HepG2 (cell line): ENCODE data around the gene NPW. TPM values are rescaled to one million over a fixed set of nuclear protein-coding genes. Genes with fewer than 3 reads are reported as not detected.

ENCODE experiments used
- ASH2L ChIP-seq: fragments of 300-600, 200-600 bp; sonication (generic); IDR thresholded peaks from 2 replicates; pipeline ENCODE4 v1.7.0; 2017; ENCODE audit warnings: low read depth, mild to moderate bottlenecking, moderate library complexity, mixed read lengths, low read length; ENCODE audit not compliant: insufficient read length
- CENPBD1 ChIP-seq: sonication (generic); formaldehyde crosslinking; IDR thresholded peaks from 2 replicates; pipeline ENCODE4 v1.8.0; 2022; ENCODE audit warnings: missing genetic modification reagents, low read depth, mild to moderate bottlenecking, borderline replicate concordance
- CTCF ChIP-seq: sonication (generic); formaldehyde crosslinking; IDR thresholded peaks from 2 replicates; pipeline ENCODE4 v1.5.0; 2020; ENCODE audit warnings: mild to moderate bottlenecking, missing genetic modification reagents, moderate library complexity
- EED ChIP-seq: sonication (generic); formaldehyde crosslinking; IDR thresholded peaks from 2 replicates; pipeline ENCODE4 v1.5.0; 2020; ENCODE audit warnings: mild to moderate bottlenecking, missing genetic modification reagents
- KDM6A ChIP-seq: IDR thresholded peaks from 2 replicates; pipeline ENCODE4 v1.6.1; 2016; ENCODE audit warnings: low read depth
- MED13 ChIP-seq: sonication (generic); formaldehyde crosslinking; IDR thresholded peaks from 2 replicates; pipeline ENCODE4 v1.5.0; 2020; ENCODE audit warnings: missing genetic modification reagents
- PHB2 ChIP-seq: fragments of 450-650 bp; IDR thresholded peaks from 2 replicates; pipeline ENCODE4 v1.6.1; 2018; ENCODE audit not compliant: partially characterized antibody
- SNRNP70 ChIP-seq: fragments of 200-400 bp; formaldehyde crosslinking; IDR thresholded peaks from 2 replicates; pipeline ENCODE4 v1.6.1; 2017; ENCODE audit warnings: mild to moderate bottlenecking, low read depth, low read length, moderate library complexity
- SYNCRIP ChIP-seq: fragments of 200-400 bp; formaldehyde crosslinking; IDR thresholded peaks from 2 replicates; pipeline ENCODE4 v1.6.1; 2018; ENCODE audit warnings: mild to moderate bottlenecking, low read depth, low read length; ENCODE audit not compliant: insufficient read depth
- TRAFD1 ChIP-seq: sonication (generic); formaldehyde crosslinking; IDR thresholded peaks from 2 replicates; pipeline ENCODE4 v1.5.1; 2020; ENCODE audit warnings: missing genetic modification reagents, mild to moderate bottlenecking, borderline replicate concordance
- XBP1 ChIP-seq: sonication (generic); formaldehyde crosslinking; IDR thresholded peaks from 2 replicates; pipeline ENCODE4 v1.5.0; 2020; ENCODE audit warnings: missing genetic modification reagents
- ZBTB1 ChIP-seq: sonication (generic); formaldehyde crosslinking; IDR thresholded peaks from 2 replicates; pipeline ENCODE4 v1.4.0; 2020; ENCODE audit warnings: missing genetic modification reagents, borderline replicate concordance
- ZBTB10 ChIP-seq: sonication (generic); formaldehyde crosslinking; IDR thresholded peaks from 2 replicates; pipeline ENCODE4 v1.4.0; 2020; ENCODE audit warnings: missing genetic modification reagents, borderline replicate concordance
- ZBTB7A ChIP-seq: sonication (generic); formaldehyde crosslinking; IDR thresholded peaks from 2 replicates; pipeline ENCODE4 v1.8.0; 2022; ENCODE audit warnings: mild to moderate bottlenecking, missing genetic modification reagents
- ZFP91 ChIP-seq: sonication (generic); formaldehyde crosslinking; IDR thresholded peaks from 2 replicates; pipeline ENCODE4 v1.9.0; 2022; ENCODE audit warnings: missing genetic modification reagents, mild to moderate bottlenecking, borderline replicate concordance
- ZNF597 ChIP-seq: sonication (generic); formaldehyde crosslinking; IDR thresholded peaks from 2 replicates; pipeline ENCODE4 v1.5.0; 2020; ENCODE audit warnings: missing genetic modification reagents
- ZNF616 ChIP-seq: sonication (generic); formaldehyde crosslinking; IDR thresholded peaks from 2 replicates; pipeline ENCODE4 v1.5.0; 2020; ENCODE audit warnings: low read depth, mild to moderate bottlenecking, missing genetic modification reagents
- ZNF674 ChIP-seq: sonication (generic); formaldehyde crosslinking; IDR thresholded peaks from 2 replicates; pipeline ENCODE4 v1.5.0; 2020; ENCODE audit warnings: low read depth, mild to moderate bottlenecking, missing genetic modification reagents
- ZNF761 ChIP-seq: sonication (generic); formaldehyde crosslinking; conservative IDR thresholded peaks from 2 replicates; pipeline ENCODE4 v1.4.0; 2020; ENCODE audit warnings: mild to moderate bottlenecking, missing genetic modification reagents
- polyA plus RNA-seq, 8 experiments: library from polyadenylated mRNA; depleted of rRNA in 3 of 8; stranded (reverse) in 7 of 8; unstranded in 1 of 8; fragments of >200 nt; fragmentation: Illumina TruSeq in 4 of 8; extraction: Trizol in 4 of 8; gene quantifications; 2 replicates each; pipeline versions ENCODE4 v1.2.1 to v1.2.3, GENCODE V29; 2011 to 2016; ENCODE audit warnings: low read depth in 4 of 8, missing spikeins in 1 of 8, mixed read lengths in 1 of 8; ENCODE audit not compliant: insufficient read depth in 1 of 8
- total RNA-seq, 5 experiments: library from RNA; depleted of rRNA; stranded (reverse); fragments of >200 nt; fragmentation: Illumina TruSeq; extraction: Trizol; gene quantifications; 2 replicates each; pipeline ENCODE4 v1.2.3, GENCODE V29; 2016; ENCODE audit warnings: low read depth in 1 of 5

Gene NPW
- total and polyA plus RNA-seq, 2 of the 13 experiments (the other 11 are each of a cell fraction or from before 2014, with no cell fraction given): 0.24 to 0.97 TPM

- TF ChIP-seq ZBTB10 (CRISPR knock-in tag): no peak; the same call in 1 of the 2 replicates
- TF ChIP-seq ZNF616 (CRISPR knock-in tag): no peak
- TF ChIP-seq TRAFD1 (CRISPR knock-in tag): peak; percentile 73; the same call in 1 of the 2 replicates
- peak; percentile 95 for TF ChIP-seq ZFP91 (CRISPR knock-in tag)
- TF ChIP-seq ZBTB7A (CRISPR knock-in tag): peak; percentile 55; the same call in 1 of the 2 replicates
- TF ChIP-seq ASH2L: peak; percentile 68
- no peak for TF ChIP-seq SYNCRIP
- no peak for TF ChIP-seq KDM6A
- TF ChIP-seq ZNF674 (CRISPR knock-in tag): no peak
- no peak for TF ChIP-seq XBP1 (CRISPR knock-in tag)
- TF ChIP-seq ZBTB1 (CRISPR knock-in tag): no peak
- no peak for TF ChIP-seq SNRNP70
- no peak for TF ChIP-seq PHB2
- TF ChIP-seq EED: peak; percentile 37; the same call in 1 of the 2 replicates
- TF ChIP-seq CTCF (CRISPR knock-in tag): peak; percentile 45
- no peak for TF ChIP-seq CENPBD1
- 0 out of 2 replicates have a peak, but pooled peaks have one; percentile 25 for TF ChIP-seq MED13
- TF ChIP-seq ZNF597: no peak
- TF ChIP-seq ZNF761 (CRISPR knock-in tag): peak; percentile 60; the same call in 1 of the 2 replicates
Measured at GRCh38 chr16:1971796-1972489, 47.6 kb upstream of the NPW start, which contains the start of gene TBL3 (continued).
